IMR-90 (cell line): ENCODE measurements around the gene PKD1. TPM values are rescaled to one million over a fixed set of nuclear protein-coding genes. Genes with fewer than 3 reads are reported as not detected.

Source experiments
- ATAC-seq: fragments of 200-7000 bp; cut with Tn5 transposase; 2 replicates; pipeline ENCODE4 v1.9.1; 2020; ENCODE audit warnings: low read depth, mild to moderate bottlenecking, moderate library complexity
- BruUV-seq: library from RNA; stranded (reverse); fragments of 400-500 nt; replicated peaks from 2 replicates; lab custom pipeline; 2021; lab: Mats Ljungman, UMichigan
- CTCF ChIA-PET: fragments of 300-600 bp; formaldehyde crosslinking; extraction: SDS; loops from one replicate; lab custom pipeline; 2021; ENCODE audit warnings: antibody characterized with exemption; lab: Yijun Ruan, JAX
- POLR2A ChIA-PET: fragments of 300-600 bp; sonication (Branson Sonifier 250); formaldehyde crosslinking; loops from one replicate; lab custom pipeline; 2022; ENCODE audit warnings: antibody characterized with exemption; ENCODE audit not compliant: unreplicated experiment; lab: Charles Lee
- DNase-seq: peaks from one replicate; pipeline ENCODE4 v3.0.0; 2013
- H2AFZ ChIP-seq: replicated peaks from 2 replicates; pipeline ENCODE3; 2013; ENCODE audit warnings: low read length, mild to moderate bottlenecking; ENCODE audit not compliant: poor library complexity
- H2AK5ac ChIP-seq: 2 replicates; pipeline ENCODE4 v1.6.1; 2013; ENCODE audit warnings: low read depth, low read length, inconsistent platforms
- H2AK9ac ChIP-seq: replicated peaks from 2 replicates; pipeline ENCODE3; 2013; ENCODE audit warnings: mild to moderate bottlenecking, low read depth, low read length, moderate library complexity; ENCODE audit not compliant: poor library complexity
- H2BK120ac ChIP-seq: 2 replicates; pipeline ENCODE4 v1.6.1; 2013; ENCODE audit warnings: low read depth, low read length, inconsistent platforms
- H2BK15ac ChIP-seq: 3 replicates; pipeline ENCODE4 v1.6.1; 2013; ENCODE audit warnings: low read depth, low read length, inconsistent platforms
- H2BK20ac ChIP-seq: 2 replicates; pipeline ENCODE4 v1.6.1; 2013; ENCODE audit warnings: low read depth, mild to moderate bottlenecking, inconsistent platforms, low read length, moderate library complexity
- H2BK5ac ChIP-seq: 2 replicates; pipeline ENCODE4 v1.6.1; 2013; ENCODE audit warnings: mild to moderate bottlenecking, low read depth, low read length, inconsistent platforms; ENCODE audit not compliant: poor library complexity, severe bottlenecking
- H3K14ac ChIP-seq: replicated peaks from 2 replicates; pipeline ENCODE4 v1.6.1; 2013; ENCODE audit warnings: low read depth, low read length, inconsistent platforms
- H3K18ac ChIP-seq: 2 replicates; pipeline ENCODE4 v1.6.1; 2013; ENCODE audit warnings: low read depth, low read length, control low read depth
- H3K23ac ChIP-seq: 2 replicates; pipeline ENCODE4 v1.6.1; 2013; ENCODE audit warnings: low read depth, low read length, inconsistent platforms
- H3K27ac ChIP-seq: 2 replicates; pipeline ENCODE4 v1.5.1; 2013; ENCODE audit warnings: mild to moderate bottlenecking, control low read depth, low read length; ENCODE audit not compliant: insufficient read depth
- H3K27me3 ChIP-seq: 2 replicates; pipeline ENCODE4 v1.6.1; 2013; ENCODE audit warnings: low read length; ENCODE audit not compliant: control insufficient read depth, insufficient read depth
- H3K36me3 ChIP-seq: 2 replicates; pipeline ENCODE4 v1.6.1; 2013; ENCODE audit warnings: low read length, mixed read lengths; ENCODE audit not compliant: control insufficient read depth, insufficient read depth
- H3K4ac ChIP-seq: 2 replicates; pipeline ENCODE4 v1.6.1; 2013; ENCODE audit warnings: low read depth, low read length, inconsistent platforms
- H3K4me1 ChIP-seq: 2 replicates; pipeline ENCODE4 v1.6.1; 2013; ENCODE audit warnings: low read length, mixed read lengths; ENCODE audit not compliant: control insufficient read depth, insufficient read depth
- H3K4me2 ChIP-seq: 2 replicates; pipeline ENCODE4 v1.6.1; 2013; ENCODE audit warnings: low read depth, mild to moderate bottlenecking, control low read depth, low read length, moderate library complexity
- H3K4me3 ChIP-seq: 2 replicates; pipeline ENCODE4 v1.5.1; 2013; ENCODE audit warnings: low read depth, mild to moderate bottlenecking, control low read depth, low read length, moderate library complexity; ENCODE audit not compliant: insufficient read depth
- H3K56ac ChIP-seq: 2 replicates; pipeline ENCODE4 v1.6.1; 2013; ENCODE audit warnings: low read length, inconsistent platforms; ENCODE audit not compliant: insufficient read depth; ENCODE audit errors: extremely low read depth
- H3K79me1 ChIP-seq, 2 experiments: 2 replicates each; pipeline ENCODE4 v1.6.1; 2013; ENCODE audit warnings: low read length in 2 of 2, inconsistent platforms in 1 of 2, low read depth in 1 of 2
- H3K9ac ChIP-seq: 2 replicates; pipeline ENCODE4 v1.6.1; 2013; ENCODE audit warnings: low read depth, low read length, control low read depth
- H3K9me1 ChIP-seq: 2 replicates; pipeline ENCODE4 v1.6.1; 2013; ENCODE audit warnings: low read length, inconsistent platforms; ENCODE audit not compliant: insufficient read depth
- H3K9me3 ChIP-seq: 2 replicates; pipeline ENCODE4 v1.6.1; 2013; ENCODE audit warnings: low read length; ENCODE audit not compliant: control insufficient read depth, insufficient read depth
- H4K20me1 ChIP-seq: 2 replicates; pipeline ENCODE4 v1.6.1; 2013; ENCODE audit warnings: low read length, inconsistent platforms; ENCODE audit not compliant: insufficient read depth
- H4K5ac ChIP-seq: 2 replicates; pipeline ENCODE4 v1.6.1; 2013; ENCODE audit warnings: mild to moderate bottlenecking, low read depth, low read length, control low read depth
- H4K8ac ChIP-seq, 2 experiments: 2 replicates each; pipeline ENCODE4 v1.6.1; 2013; ENCODE audit warnings: low read depth in 2 of 2, low read length in 2 of 2, control low read depth in 1 of 2, inconsistent platforms in 1 of 2
- H4K91ac ChIP-seq: 2 replicates; pipeline ENCODE4 v1.6.1; 2013; ENCODE audit warnings: low read depth, low read length, inconsistent platforms; ENCODE audit not compliant: insufficient read depth
- BHLHE40 ChIP-seq: fragments of 150-350 bp; IDR thresholded peaks from 2 replicates; pipeline ENCODE4 v1.6.1; 2016; ENCODE audit warnings: mild to moderate bottlenecking, low read depth, low read length
- CEBPB ChIP-seq: IDR thresholded peaks from 2 replicates; pipeline ENCODE4 v1.6.1; 2012; ENCODE audit warnings: low read depth, low read length, improper control_type of control experiment
- CHD1 ChIP-seq: IDR thresholded peaks from 2 replicates; pipeline ENCODE4 v1.6.1; 2012; ENCODE audit warnings: low read depth, low read length, improper control_type of control experiment
- CTCF ChIP-seq: conservative IDR thresholded peaks from 2 replicates; pipeline ENCODE4 v1.5.1; 2012; ENCODE audit warnings: mild to moderate bottlenecking, low read depth, low read length, improper control_type of control experiment
- ELK1 ChIP-seq: fragments of 150-350 bp; IDR thresholded peaks from 2 replicates; pipeline ENCODE4 v1.6.1; 2016; ENCODE audit warnings: low read depth, mild to moderate bottlenecking, low read length, moderate library complexity, borderline replicate concordance
- MAFK ChIP-seq: IDR thresholded peaks from 2 replicates; pipeline ENCODE4 v1.6.1; 2012; ENCODE audit warnings: low read depth, low read length, improper control_type of control experiment
- MAZ ChIP-seq: IDR thresholded peaks from 2 replicates; pipeline ENCODE4 v1.6.1; 2012; ENCODE audit warnings: low read depth, mild to moderate bottlenecking, low read length, improper control_type of control experiment, moderate library complexity, borderline replicate concordance
- MXI1 ChIP-seq: IDR thresholded peaks from 2 replicates; pipeline ENCODE4 v1.6.1; 2012; ENCODE audit warnings: low read depth, mild to moderate bottlenecking, low read length, moderate library complexity, borderline replicate concordance
- POLR2A ChIP-seq: IDR thresholded peaks from 2 replicates; pipeline ENCODE4 v1.6.1; 2012; ENCODE audit warnings: mild to moderate bottlenecking, low read depth, low read length
- RAD21 ChIP-seq: IDR thresholded peaks from 2 replicates; pipeline ENCODE4 v1.6.1; 2012; ENCODE audit warnings: low read length, improper control_type of control experiment
- RCOR1 ChIP-seq: IDR thresholded peaks from 2 replicates; pipeline ENCODE4 v1.6.1; 2012; ENCODE audit warnings: mild to moderate bottlenecking, low read length, improper control_type of control experiment; ENCODE audit not compliant: insufficient replicate concordance
- RFX5 ChIP-seq: IDR thresholded peaks from 2 replicates; pipeline ENCODE4 v1.8.0; 2012; ENCODE audit warnings: low read depth, mild to moderate bottlenecking, low read length, moderate library complexity
- SMC3 ChIP-seq: fragments of 150-350 bp; IDR thresholded peaks from 2 replicates; pipeline ENCODE4 v1.6.1; 2016; ENCODE audit warnings: low read depth, mild to moderate bottlenecking, antibody characterized with exemption, low read length, moderate library complexity
- USF2 ChIP-seq: fragments of 150-350 bp; IDR thresholded peaks from 2 replicates; pipeline ENCODE4 v1.6.1; 2017; ENCODE audit warnings: mild to moderate bottlenecking, antibody characterized with exemption, low read length, low read depth
- WGBS, 2 experiments: methylation state at CpG; one replicate each; pipeline versions ENCODE4 v1.1.5 to v1.1.7; 2013; ENCODE audit warnings: missing lambda C conversion rate in 2 of 2; ENCODE audit not compliant: insufficient read length in 1 of 2; ENCODE audit errors: extremely low coverage in 2 of 2; 5-methylcytosine and 5-hydroxymethylcytosine counted together
- dilution Hi-C: fragments of 300-500 bp; cut with HindIII; formaldehyde crosslinking; loops from one replicate; pipeline ENCODE4 v1.14.3; 2018; ENCODE audit warnings: low sequenced_read_pairs; ENCODE audit not compliant: unreplicated experiment
- in situ Hi-C: fragments of 300-500 bp; cut with MboI; formaldehyde crosslinking; loops from 3 replicates; pipeline ENCODE4 v1.14.3; 2019; ENCODE audit warnings: low sequenced_read_pairs, inconsistent platforms, mixed read lengths
- intact Hi-C: fragments of 100-400 bp; cut with micrococcal nuclease; formaldehyde crosslinking; loops from 2 replicates; pipeline ENCODE4 v1.10.0; 2022
- polyA plus RNA-seq, 3 experiments: library from polyadenylated mRNA; depleted of rRNA; stranded (reverse); fragments of >200 nt; gene quantifications; 2 replicates each; pipeline ENCODE4 v1.2.3, GENCODE V29; 2012; ENCODE audit warnings: low replicate concordance in 1 of 3
- total RNA-seq: library from RNA; depleted of rRNA; stranded (reverse); fragments of >200 nt; gene quantifications from 2 replicates; pipeline ENCODE4 v1.2.3, GENCODE V29; 2012

Gene PKD1
- total and polyA plus RNA-seq, 2 of the 4 experiments (the other 2 are of a cell fraction), result 7.9 to 97.3 TPM

- Histone ChIP-seq H3K14ac (no peak overlapping the region), H2BK5ac (no peak overlapping the region), H3K4me2 (no peak overlapping the region), H4K8ac (no peak overlapping the region), H3K79me1 (peaks cover 11 to 22% of the 10 kb centered on the region in 2 experiments), H3K9ac (no peak overlapping the region), H3K4me1 (no peaks in the 10 kb centered on the region), H2AK5ac (no peak overlapping the region), H3K27me3 (no peaks in the 10 kb centered on the region), H4K5ac (no peak overlapping the region), H4K20me1 (peaks cover 27% of the 10 kb centered on the region), H2BK120ac (no peak overlapping the region), H2AK9ac (peak overlapping the region; percentile 10), H3K36me3 (peaks cover 89% of the 10 kb centered on the region), H3K23ac (no peak overlapping the region), H2BK20ac (no peak overlapping the region), H3K27ac (no peak overlapping the region), H3K56ac (no peak overlapping the region), H3K4ac (no peak overlapping the region), H2AFZ (no peak overlapping the region), H4K91ac (no peak overlapping the region), H3K9me1 (0 out of 2 replicates have a peak, but pooled peaks cover under 1% of the 10 kb centered on the region), H3K9me3 (no peaks in the 10 kb centered on the region), H2BK15ac (no peak overlapping the region), H3K4me3 (no peak overlapping the region), H3K18ac (no peak overlapping the region)
- dilution Hi-C loops, result no loop called here
- intact Hi-C loops, result no loop called here
- WGBS, 2 experiments, result 94% methylated on average over 13 of the region's 14 CpGs; no CpG with 5 or more reads in 1 of the 2 experiments
- ChIA-PET POLR2A (no interaction called here), CTCF (no interaction called here)
- ATAC-seq, result no peak
- in situ Hi-C loops, result no loop called here
- BruUV-seq, result no TSS peak
- no peak for DNase-seq
- TF ChIP-seq USF2, result no peak
- TF ChIP-seq MAZ, result no peak
- no peak for TF ChIP-seq MAFK
- no peak for TF ChIP-seq RFX5
- no peak for TF ChIP-seq CTCF
- TF ChIP-seq MXI1, result no peak
- no peak for TF ChIP-seq CHD1
- no peak for TF ChIP-seq POLR2A
- TF ChIP-seq ELK1, result no peak
- TF ChIP-seq RCOR1, result no peak
- no peak for TF ChIP-seq RAD21
- no peak for TF ChIP-seq BHLHE40
- TF ChIP-seq CEBPB, result no peak
- TF ChIP-seq SMC3, result no peak
Measured at GRCh38 chr16:2090481-2090776, 45.3 kb downstream of the PKD1 start.
